ENCODE results near the gene SPSB1. TPM values are rescaled to one million over a fixed set of nuclear protein-coding genes. Genes with fewer than 3 reads are reported as not detected.

SPSB1 gene
- total RNA-seq, 2 donors from 2014 or later = 107 to 171 TPM

DNA sequence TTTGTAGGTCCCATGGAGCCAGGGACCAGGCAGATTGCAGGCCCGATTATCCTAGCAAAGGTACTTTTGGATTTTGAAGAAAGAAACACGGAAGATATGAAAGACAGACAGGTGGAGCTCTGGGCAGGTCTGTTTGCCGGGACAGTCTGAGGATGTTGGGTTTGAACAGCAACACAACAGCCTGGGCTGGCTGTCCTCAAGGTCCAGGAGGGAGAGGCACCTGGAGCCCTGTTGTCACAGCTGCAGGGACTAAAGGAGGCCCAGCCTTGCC is 43.5 kb upstream of the SPSB1 start:
- Histone ChIP-seq H3K9me3 (no peaks in the 10 kb centered on the region), H3K27ac (peak overlapping the region; percentile 27 to 71), H3K27me3 (replicated peaks; ENCODE audit: insufficient read depth) (no peaks in the 10 kb centered on the region), H3K4me1 (ENCODE audit: control insufficient read depth in 1 of 2, low read depth in 2 of 2) (peaks cover 33 to 57% of the 10 kb centered on the region in 2 donors), H3K36me3 (peaks cover 19% of the 10 kb centered on the region), H3K4me3 (no peak overlapping the region)
- no peak for DNase-seq (ENCODE audit: low spot score)
- TF ChIP-seq, protein P1, sequence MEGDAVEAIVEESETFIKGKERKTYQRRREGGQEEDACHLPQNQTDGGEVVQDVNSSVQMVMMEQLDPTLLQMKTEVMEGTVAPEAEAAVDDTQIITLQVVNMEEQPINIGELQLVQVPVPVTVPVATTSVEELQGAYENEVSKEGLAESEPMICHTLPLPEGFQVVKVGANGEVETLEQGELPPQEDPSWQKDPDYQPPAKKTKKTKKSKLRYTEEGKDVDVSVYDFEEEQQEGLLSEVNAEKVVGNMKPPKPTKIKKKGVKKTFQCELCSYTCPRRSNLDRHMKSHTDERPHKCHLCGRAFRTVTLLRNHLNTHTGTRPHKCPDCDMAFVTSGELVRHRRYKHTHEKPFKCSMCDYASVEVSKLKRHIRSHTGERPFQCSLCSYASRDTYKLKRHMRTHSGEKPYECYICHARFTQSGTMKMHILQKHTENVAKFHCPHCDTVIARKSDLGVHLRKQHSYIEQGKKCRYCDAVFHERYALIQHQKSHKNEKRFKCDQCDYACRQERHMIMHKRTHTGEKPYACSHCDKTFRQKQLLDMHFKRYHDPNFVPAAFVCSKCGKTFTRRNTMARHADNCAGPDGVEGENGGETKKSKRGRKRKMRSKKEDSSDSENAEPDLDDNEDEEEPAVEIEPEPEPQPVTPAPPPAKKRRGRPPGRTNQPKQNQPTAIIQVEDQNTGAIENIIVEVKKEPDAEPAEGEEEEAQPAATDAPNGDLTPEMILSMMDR (IDR thresholded peaks at IDR 0.05) = no peak
- no peak for ATAC-seq (ENCODE audit: insufficient number of reproducible peaks, low FRiP score, low read depth)

DNA sequence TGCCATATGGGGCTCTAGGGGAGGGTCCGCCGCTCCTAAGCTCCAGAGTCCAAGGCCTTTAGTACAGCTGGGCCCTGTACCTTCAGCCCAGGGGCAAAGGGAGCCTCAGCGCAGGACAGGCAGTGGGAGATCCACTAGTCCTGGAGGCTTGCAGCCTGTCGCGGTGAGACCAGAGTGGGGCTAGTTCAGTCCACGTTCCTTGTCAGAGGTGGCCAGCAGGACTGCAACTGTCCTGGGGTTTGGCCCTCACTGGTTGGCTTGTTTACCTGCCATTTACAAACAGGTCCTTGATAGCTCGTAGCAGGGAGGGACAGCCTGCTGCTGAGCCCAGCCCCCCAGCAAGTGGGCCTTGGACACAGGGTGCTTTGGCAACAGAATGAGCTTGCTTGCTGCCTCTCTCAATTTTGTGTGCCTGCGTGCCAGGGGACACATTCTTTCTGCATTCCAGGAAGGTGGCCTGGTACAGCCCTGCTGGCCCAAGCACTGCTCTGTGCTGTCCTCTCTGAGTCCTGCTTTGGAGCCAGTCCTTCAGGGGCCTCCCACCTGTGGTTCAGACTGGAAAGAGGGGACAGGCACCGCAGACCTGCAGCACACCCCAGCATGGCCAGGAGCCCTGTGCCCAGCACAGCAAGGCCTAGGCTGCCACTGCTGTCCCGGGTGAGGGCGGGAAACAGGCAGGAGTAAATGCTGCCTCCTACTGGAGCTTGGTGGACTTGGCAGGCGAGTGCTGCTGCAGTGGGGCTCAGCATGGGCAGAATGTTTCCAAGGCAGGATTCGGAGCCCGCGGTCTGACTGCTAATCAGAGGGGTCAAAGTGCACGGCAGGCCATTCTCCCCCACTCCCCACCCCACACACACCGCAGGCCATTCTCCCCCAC is 42.9 kb upstream of the SPSB1 start:
- Histone ChIP-seq H3K27ac (peak overlapping the region; percentile 60 to 71), H3K36me3 (peaks cover 19% of the 10 kb centered on the region), H3K4me3 (no peak overlapping the region), H3K9me3 (no peaks in the 10 kb centered on the region), H3K27me3 (replicated peaks; ENCODE audit: insufficient read depth) (no peaks in the 10 kb centered on the region), H3K4me1 (ENCODE audit: control insufficient read depth in 1 of 2, low read depth in 2 of 2) (peaks cover 27 to 52% of the 10 kb centered on the region in 2 donors)
- no peak for DNase-seq (ENCODE audit: low spot score)
- TF ChIP-seq, protein P1 (IDR thresholded peaks at IDR 0.05) = peak; percentile 47
- no peak for ATAC-seq (ENCODE audit: insufficient number of reproducible peaks, low FRiP score, low read depth)

DNA sequence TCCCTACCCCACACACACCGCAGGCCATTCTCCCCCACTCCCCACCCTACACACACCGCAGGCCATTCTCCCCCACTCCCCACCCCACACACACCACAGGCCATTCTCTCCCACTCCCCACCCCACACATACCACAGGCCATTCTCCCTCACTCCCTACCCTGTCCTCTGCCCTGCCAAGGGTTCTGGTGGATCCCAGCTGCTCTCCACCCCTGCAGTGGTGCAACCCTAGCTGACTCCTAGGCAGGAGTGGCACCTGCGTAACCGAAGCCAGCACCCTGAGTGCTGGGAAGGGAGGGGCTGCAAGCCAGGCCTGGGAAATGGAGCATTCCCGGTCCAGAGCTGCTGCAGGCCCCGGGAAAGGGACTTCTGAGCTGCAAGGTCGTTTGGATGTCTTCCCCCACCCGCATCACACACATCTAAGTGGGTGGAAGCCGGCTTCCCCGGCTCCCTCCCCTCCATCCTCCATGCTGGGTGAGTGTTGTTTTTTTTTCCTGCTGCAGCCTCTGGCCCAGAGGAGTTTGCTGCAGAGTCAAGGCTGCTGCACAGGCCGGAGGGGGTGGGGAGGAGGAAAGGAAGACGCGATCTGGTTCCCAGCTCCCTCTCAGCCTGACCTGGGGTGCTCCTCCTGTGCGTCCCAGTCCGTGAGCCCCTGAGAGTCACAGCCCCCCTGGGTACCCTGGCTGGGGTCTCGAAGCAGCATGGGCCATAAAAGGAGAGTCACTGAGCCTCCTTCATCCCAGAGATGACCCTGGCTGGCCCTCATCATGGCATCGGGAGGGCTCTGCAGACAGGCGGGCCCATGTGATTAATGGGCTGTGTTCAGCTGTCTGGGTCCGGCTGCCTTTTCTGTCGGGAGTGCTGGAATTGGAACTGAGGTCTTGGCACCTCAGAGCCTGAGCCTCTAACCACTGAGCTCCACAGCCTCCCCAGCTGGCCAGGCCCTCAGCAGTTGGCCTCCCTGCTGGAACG is 42.0 kb upstream of the SPSB1 start:
- H3K36me3 ChIP-seq = peaks cover 13% of the 10 kb centered on the region
- no peak for DNase-seq (ENCODE audit: low spot score)
- H3K27ac ChIP-seq = peak overlapping the region; percentile 60 to 71
- ATAC-seq (ENCODE audit: insufficient number of reproducible peaks, low FRiP score, low read depth) = no peak
- TF ChIP-seq, protein P1 (IDR thresholded peaks at IDR 0.05) = peak; percentile 4
- H3K27me3 ChIP-seq (replicated peaks; ENCODE audit: insufficient read depth) = no peaks in the 10 kb centered on the region
- no peak overlapping the region for H3K4me3 ChIP-seq
- H3K4me1 ChIP-seq (ENCODE audit: control insufficient read depth in 1 of 2, low read depth in 2 of 2) = peaks cover 26 to 45% of the 10 kb centered on the region in 2 donors
- no peaks in the 10 kb centered on the region for H3K9me3 ChIP-seq

DNA sequence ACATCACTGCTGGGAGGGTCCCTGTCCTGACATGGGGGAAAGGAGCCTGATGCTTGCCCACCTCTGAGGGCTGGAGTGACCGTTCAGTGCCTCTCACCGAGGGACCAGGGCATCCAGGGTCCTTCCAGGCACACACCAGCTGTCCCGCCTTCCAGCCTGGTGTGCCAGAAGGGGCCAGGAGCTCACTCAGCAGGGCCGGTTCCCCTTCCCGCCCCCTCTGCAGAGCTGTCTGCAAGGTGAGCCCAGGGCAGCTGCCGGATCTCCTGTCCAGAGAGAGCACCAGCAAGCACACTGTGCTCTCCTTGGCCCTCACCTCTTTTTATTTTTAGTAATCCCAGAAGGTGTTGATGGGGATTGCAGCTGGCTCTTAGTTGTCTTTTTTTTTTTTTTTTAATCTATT is 41.2 kb upstream of the SPSB1 start:
- Histone ChIP-seq H3K27ac (peak overlapping the region; percentile 60 to 71), H3K27me3 (replicated peaks; ENCODE audit: insufficient read depth) (no peaks in the 10 kb centered on the region), H3K4me1 (ENCODE audit: control insufficient read depth in 1 of 2, low read depth in 2 of 2) (peaks cover 26 to 45% of the 10 kb centered on the region in 2 donors), H3K36me3 (peaks cover 7% of the 10 kb centered on the region), H3K4me3 (no peak overlapping the region), H3K9me3 (no peaks in the 10 kb centered on the region)
- TF ChIP-seq, protein P1 (IDR thresholded peaks at IDR 0.05) = no peak
- DNase-seq (ENCODE audit: low spot score) = no peak
- ATAC-seq (ENCODE audit: insufficient number of reproducible peaks, low FRiP score, low read depth) = no peak

DNA sequence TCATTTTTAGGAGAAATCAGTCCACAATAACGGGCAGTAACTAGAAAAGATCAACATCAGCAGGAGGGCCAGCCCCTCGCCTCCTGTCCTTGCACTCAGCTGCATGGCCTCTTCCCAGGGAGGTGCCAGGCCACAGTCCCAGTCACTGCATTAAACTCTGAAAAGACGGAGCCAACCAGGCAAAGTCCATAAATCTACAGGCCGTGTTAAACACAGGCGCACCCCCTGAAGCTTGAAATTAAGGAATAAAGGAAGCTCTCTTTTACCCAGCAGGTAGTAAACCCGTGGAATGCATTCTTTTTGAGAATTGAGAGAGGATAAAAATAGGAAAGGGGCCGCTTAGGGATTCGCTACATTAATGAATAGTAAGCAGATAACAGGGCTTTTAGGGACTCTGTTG is 39.7 kb upstream of the SPSB1 start:
- no peak overlapping the region for H3K27ac ChIP-seq
- TF ChIP-seq, protein P1 (IDR thresholded peaks at IDR 0.05) = no peak
- H3K9me3 ChIP-seq = no peaks in the 10 kb centered on the region
- peaks cover under 1% of the 10 kb centered on the region for H3K36me3 ChIP-seq
- H3K27me3 ChIP-seq (replicated peaks; ENCODE audit: insufficient read depth) = no peaks in the 10 kb centered on the region
- H3K4me3 ChIP-seq = no peak overlapping the region
- ATAC-seq (ENCODE audit: insufficient number of reproducible peaks, low FRiP score, low read depth) (no peak), DNase-seq (ENCODE audit: low spot score) (no peak)
- peaks cover 26 to 40% of the 10 kb centered on the region in 2 donors for H3K4me1 ChIP-seq (ENCODE audit: control insufficient read depth in 1 of 2, low read depth in 2 of 2)

Data from thoracic aorta (tissue), 2 donors.